GM12875 (cell line): ENCODE data around the gene KDM4B.

Experiments
- H3K4me3 ChIP-seq: one replicate; pipeline ENCODE4 v1.5.1; 2011; ENCODE audit warnings: low read depth, low read length, control low read depth
- CTCF ChIP-seq: IDR thresholded peaks from 2 replicates; pipeline ENCODE4 v1.5.1; 2011; ENCODE audit warnings: low read depth, mild to moderate bottlenecking, control low read depth, inconsistent platforms, low read length, moderate library complexity, borderline replicate concordance; ENCODE audit not compliant: insufficient read depth

The KDM4B gene

DNA sequence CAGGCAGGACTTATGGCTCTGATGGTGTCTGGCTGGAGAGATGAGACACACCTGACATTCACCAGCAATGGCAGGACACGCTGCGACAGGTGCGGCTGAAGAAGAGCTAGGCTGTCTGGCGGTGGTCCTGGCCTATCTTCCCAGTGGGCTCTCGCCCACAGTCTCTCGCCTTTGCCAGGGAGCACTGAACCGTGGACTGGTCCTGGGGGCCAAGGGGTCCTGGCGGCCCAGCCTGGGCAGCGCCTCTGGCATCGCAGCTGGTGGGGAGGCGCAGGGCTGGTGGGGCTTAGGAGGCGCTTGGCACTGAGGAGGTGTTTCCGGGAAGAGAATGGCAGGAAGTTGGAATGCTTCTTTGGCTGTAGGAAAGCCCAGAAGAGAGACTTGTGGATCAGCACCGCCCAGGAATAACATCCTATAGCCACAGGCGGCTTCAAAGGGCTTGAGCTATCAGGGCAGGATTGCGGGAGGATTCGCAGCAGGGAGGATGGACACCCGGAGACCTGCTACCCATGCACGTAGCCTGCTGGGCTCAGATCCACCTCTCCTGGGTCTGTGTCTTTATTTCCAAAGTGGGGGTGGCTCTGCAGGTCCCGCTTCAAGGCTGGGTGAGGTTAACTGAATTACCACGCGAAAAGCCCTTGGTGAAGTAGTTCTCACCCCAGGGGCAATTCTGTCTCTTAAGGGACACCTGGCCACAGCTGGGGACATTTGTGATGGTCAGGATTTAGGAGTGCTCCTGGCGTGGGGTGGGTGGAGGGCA, 14.6 kb downstream of the KDM4B start:
- TF ChIP-seq CTCF: no peak
- no peak overlapping the region for H3K4me3 ChIP-seq

- H3K4me3 ChIP-seq: no peak overlapping the region
- TF ChIP-seq CTCF: no peak
Observed at GRCh38 chr19:4984106-4984380, 15.1 kb downstream of the KDM4B start.

DNA sequence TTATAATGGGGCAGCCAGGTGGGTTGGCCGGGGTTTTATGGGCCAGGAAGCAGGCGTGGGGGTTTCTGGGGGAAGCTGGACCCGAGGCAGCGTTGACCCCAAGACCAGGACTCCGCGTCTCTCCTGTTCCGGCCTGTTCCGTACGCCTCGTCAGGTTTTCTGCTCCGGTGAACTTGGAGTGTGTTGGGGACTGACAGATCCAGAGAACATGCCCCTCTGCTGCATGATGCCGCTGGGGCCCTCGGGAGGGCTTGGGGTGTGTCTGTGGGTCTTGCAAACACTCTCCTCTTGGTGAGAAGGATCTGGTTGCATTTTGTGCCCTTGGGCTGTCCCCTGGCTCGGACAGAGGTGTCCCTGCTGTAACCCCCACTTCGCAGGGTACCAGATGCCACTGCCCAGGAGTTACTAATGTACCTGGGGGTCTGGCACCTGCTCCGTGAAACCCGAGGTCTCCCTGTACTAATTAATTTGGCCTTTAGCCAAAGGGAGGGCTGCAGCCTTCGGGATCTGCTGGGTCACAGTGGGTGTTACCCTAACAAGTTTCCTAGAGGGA, 15.6 kb downstream of the KDM4B start:
- no peak for TF ChIP-seq CTCF
- no peak overlapping the region for H3K4me3 ChIP-seq

- no peak overlapping the region for H3K4me3 ChIP-seq
- TF ChIP-seq CTCF: no peak
Observed at GRCh38 chr19:4985551-4985991, 16.7 kb downstream of the KDM4B start.

DNA sequence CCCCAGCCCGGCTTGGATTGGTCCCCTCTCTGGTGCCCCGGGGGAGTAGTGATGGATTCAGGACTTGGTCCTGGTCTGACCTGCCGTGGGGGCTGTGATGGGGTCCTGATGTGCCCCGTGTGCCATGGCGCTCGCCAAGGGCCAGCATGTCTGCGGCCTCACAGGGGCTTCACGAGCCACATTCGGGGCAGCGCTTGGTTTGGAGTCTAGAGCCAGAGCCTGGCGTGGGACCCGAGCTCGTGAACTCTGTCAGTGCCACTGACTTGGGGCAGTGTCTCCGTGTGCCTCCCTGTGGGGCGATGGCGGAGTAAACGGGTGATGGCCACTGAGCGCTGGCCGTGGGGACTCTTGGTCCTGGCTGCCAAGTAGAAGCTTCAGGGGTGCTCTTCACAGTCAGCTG, 17.1 kb downstream of the KDM4B start:
- H3K4me3 ChIP-seq: no peak overlapping the region
- TF ChIP-seq CTCF: no peak

DNA sequence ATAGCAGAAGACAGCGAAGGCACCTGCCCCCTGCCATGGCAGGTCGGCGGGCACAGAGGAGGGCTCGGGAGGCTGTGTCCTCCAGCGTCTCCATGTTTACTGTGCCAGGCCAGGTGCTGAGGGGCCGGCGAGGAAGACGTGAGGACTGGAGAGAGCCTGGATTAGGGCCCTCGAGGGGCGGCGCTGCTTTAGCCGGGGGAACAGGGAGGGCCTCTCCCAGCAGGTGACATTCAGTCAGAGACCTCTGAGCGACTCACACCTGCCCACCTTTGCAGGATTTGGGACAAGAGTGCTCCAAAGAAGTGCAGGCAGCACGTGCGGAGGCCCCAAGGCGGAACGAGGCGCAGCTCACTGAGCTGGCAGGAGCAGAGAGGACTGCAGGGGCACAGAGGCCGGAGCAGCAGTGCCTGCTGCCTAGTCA, 17.6 kb downstream of the KDM4B start:
- TF ChIP-seq CTCF: no peak
- no peak overlapping the region for H3K4me3 ChIP-seq

GRCh38 chr19:4987256-4987655, 18.3 kb downstream of the KDM4B start:
- no peak overlapping the region for H3K4me3 ChIP-seq
- no peak for TF ChIP-seq CTCF
